ENCODE data around the gene RPS6KC1. TPM values are rescaled to one million over a fixed set of nuclear protein-coding genes. Genes with fewer than 3 reads are reported as not detected.

Gene RPS6KC1
- total RNA-seq, 2 experiments from 2014 or later = 6.2 to 7.0 TPM

DNA sequence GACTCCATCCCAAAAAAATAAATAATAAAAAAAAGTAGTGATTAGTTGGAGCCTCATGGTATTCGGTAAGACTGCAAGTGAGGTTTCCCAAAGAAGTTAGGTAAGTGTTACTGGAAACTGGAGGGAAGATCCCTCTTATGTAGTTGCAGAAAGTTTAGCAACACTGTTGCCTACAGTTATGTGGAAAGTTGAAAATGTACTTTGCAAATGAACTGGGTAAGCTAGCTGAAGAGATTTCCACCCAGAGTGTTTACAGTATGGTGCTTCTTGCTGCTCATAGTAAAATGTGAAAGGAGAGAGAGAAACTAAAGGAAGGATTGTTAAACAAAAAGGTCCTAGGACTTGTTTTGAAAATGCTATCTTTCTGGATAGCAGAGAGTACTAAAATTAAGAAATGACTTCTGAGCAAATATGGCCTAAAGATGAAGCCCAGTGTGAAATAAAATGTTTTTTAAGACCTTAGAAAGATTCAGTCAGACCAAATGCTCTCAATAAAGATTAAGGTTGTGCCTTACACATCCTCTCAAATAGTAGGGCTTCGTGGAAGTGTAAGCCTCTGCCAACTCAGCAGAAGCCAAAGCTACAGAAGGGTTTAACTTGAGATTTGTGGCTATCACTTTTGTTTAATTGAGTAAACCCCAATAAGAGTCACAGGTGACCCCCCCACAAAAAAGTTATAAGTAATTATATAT, 31.5 kb downstream of the RPS6KC1 start:
- Mint-ChIP-seq H3K36me3 (ENCODE audit: low read depth) (peaks cover 69% of the 10 kb centered on the region), H3K4me3 (no peak overlapping the region), H3K27me3 (no peaks in the 10 kb centered on the region), H3K9me3 (no peaks in the 10 kb centered on the region), H3K27ac (no peak overlapping the region), H3K4me1 (ENCODE audit: low read depth) (no peaks in the 10 kb centered on the region)
- intact Hi-C loops (cut with DNase I, micrococcal nuclease) = no loop called here
- no peaks in the 10 kb centered on the region for H3K4me1 ChIP-seq (ENCODE audit: insufficient read depth, low read length)
- TF ChIP-seq, protein P1, sequence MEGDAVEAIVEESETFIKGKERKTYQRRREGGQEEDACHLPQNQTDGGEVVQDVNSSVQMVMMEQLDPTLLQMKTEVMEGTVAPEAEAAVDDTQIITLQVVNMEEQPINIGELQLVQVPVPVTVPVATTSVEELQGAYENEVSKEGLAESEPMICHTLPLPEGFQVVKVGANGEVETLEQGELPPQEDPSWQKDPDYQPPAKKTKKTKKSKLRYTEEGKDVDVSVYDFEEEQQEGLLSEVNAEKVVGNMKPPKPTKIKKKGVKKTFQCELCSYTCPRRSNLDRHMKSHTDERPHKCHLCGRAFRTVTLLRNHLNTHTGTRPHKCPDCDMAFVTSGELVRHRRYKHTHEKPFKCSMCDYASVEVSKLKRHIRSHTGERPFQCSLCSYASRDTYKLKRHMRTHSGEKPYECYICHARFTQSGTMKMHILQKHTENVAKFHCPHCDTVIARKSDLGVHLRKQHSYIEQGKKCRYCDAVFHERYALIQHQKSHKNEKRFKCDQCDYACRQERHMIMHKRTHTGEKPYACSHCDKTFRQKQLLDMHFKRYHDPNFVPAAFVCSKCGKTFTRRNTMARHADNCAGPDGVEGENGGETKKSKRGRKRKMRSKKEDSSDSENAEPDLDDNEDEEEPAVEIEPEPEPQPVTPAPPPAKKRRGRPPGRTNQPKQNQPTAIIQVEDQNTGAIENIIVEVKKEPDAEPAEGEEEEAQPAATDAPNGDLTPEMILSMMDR (IDR thresholded peaks at IDR 0.05) = no peak
- no peaks in the 10 kb centered on the region for H3K27me3 ChIP-seq (ENCODE audit: control insufficient read depth in 1 of 2, insufficient read depth in 2 of 2, low read length in 2 of 2)
- ATAC-seq (ENCODE audit: poor library complexity) (no peak), DNase-seq (no peak)
- no peaks in the 10 kb centered on the region for H3K9me3 ChIP-seq (ENCODE audit: control insufficient read depth in 1 of 2, insufficient read depth in 1 of 2, low read length in 2 of 2)
- ChIA-PET CTCF (no interaction called here), POLR2A (no interaction called here)
- H3K4me3 ChIP-seq (ENCODE audit: low read length) = no peak overlapping the region
- peaks cover 16% of the 10 kb centered on the region for H3K36me3 ChIP-seq (ENCODE audit: insufficient read depth, low read length)
- no peak overlapping the region for H3K27ac ChIP-seq (ENCODE audit: low read depth in 1 of 2, low read length in 2 of 2)

DNA sequence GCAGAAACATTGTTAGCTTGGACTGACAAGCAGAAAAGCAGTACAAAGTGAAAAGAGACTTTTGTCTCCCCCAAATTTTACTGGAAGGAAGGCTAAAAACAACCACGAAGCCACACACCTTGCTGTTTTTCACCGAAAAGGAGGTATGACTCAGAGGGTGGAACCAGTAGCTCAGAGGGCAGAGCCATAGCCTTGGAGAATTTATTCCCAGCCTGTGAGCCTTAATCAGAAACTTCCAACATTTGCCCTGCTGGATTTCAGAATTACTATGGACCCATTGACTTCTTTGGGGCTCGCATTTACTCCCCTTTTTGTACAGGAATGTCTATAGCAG, 32.0 kb downstream of the RPS6KC1 start:
- ATAC-seq (ENCODE audit: poor library complexity) (no peak), DNase-seq (no peak)
- no peaks in the 10 kb centered on the region for H3K4me1 Mint-ChIP-seq (ENCODE audit: low read depth)
- CTCF ChIA-PET = no interaction called here
- intact Hi-C loops (cut with DNase I, micrococcal nuclease) = no loop called here
- Histone ChIP-seq H3K36me3 (ENCODE audit: insufficient read depth, low read length) (peaks cover 20% of the 10 kb centered on the region), H3K9me3 (ENCODE audit: control insufficient read depth in 1 of 2, insufficient read depth in 1 of 2, low read length in 2 of 2) (no peaks in the 10 kb centered on the region), H3K4me3 (ENCODE audit: low read length) (no peak overlapping the region), H3K27me3 (ENCODE audit: control insufficient read depth in 1 of 2, insufficient read depth in 2 of 2, low read length in 2 of 2) (no peaks in the 10 kb centered on the region), H3K4me1 (ENCODE audit: insufficient read depth, low read length) (no peaks in the 10 kb centered on the region), H3K27ac (ENCODE audit: low read depth in 1 of 2, low read length in 2 of 2) (no peak overlapping the region)
- no peak overlapping the region for H3K4me3 Mint-ChIP-seq
- TF ChIP-seq, protein P1 (IDR thresholded peaks at IDR 0.05) = no peak
- no peaks in the 10 kb centered on the region for H3K9me3 Mint-ChIP-seq
- no peak overlapping the region for H3K27ac Mint-ChIP-seq
- no peaks in the 10 kb centered on the region for H3K27me3 Mint-ChIP-seq
- POLR2A ChIA-PET = no interaction called here
- peaks cover 74% of the 10 kb centered on the region for H3K36me3 Mint-ChIP-seq (ENCODE audit: low read depth)

DNA sequence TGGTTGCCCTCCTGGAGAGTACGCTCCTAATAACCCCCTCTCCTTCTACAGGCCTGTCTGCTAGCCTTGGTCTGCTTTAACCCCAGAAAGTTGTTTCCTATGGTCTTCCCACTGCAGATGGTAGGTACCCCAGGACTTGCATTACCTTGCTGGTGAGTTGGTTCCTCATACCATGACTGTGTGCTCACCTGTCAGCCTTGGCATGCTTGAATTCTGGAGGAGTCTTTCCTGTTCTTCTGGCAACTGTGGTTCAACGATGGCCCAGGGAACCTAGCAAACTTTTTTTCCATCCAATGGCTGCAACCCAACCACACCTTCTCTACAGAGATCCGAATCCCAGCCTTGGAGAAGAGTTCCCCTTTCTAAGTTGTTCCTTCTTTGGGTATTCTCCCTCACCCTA, 36.9 kb downstream of the RPS6KC1 start:
- no peak overlapping the region for H3K4me3 ChIP-seq (ENCODE audit: low read length)
- ATAC-seq (ENCODE audit: poor library complexity) = no peak
- TF ChIP-seq, protein P1 (IDR thresholded peaks at IDR 0.05) = no peak
- Mint-ChIP-seq H3K4me3 (no peak overlapping the region), H3K4me1 (ENCODE audit: low read depth) (no peaks in the 10 kb centered on the region), H3K27me3 (no peaks in the 10 kb centered on the region), H3K27ac (no peak overlapping the region), H3K9me3 (no peaks in the 10 kb centered on the region), H3K36me3 (ENCODE audit: low read depth) (peaks cover 59% of the 10 kb centered on the region)
- POLR2A ChIA-PET = no interaction called here
- H3K36me3 ChIP-seq (ENCODE audit: insufficient read depth, low read length) = peaks cover 5% of the 10 kb centered on the region
- H3K9me3 ChIP-seq (ENCODE audit: control insufficient read depth in 1 of 2, insufficient read depth in 1 of 2, low read length in 2 of 2) = no peaks in the 10 kb centered on the region
- no peaks in the 10 kb centered on the region for H3K4me1 ChIP-seq (ENCODE audit: insufficient read depth, low read length)
- H3K27ac ChIP-seq (ENCODE audit: low read depth in 1 of 2, low read length in 2 of 2) = no peak overlapping the region
- intact Hi-C loops (cut with DNase I, micrococcal nuclease) = no loop called here
- DNase-seq = no peak
- CTCF ChIA-PET = no interaction called here
- no peaks in the 10 kb centered on the region for H3K27me3 ChIP-seq (ENCODE audit: control insufficient read depth in 1 of 2, insufficient read depth in 2 of 2, low read length in 2 of 2)

Data from CD4-positive, alpha-beta T cell (primary cell).